ENCODE measurements around the gene RGS11. TPM values are rescaled to one million over a fixed set of nuclear protein-coding genes. Genes with fewer than 3 reads are reported as not detected.
A peak's percentile ranks its signal among the peaks of the same experiment; 100 is the strongest.

The RGS11 gene
- total RNA-seq, 1 experiment from 2014 or later = not detected

GRCh38 chr16:228151-228851, 47.4 kb downstream of the RGS11 start:
- Histone ChIP-seq H3K9me3 (ENCODE audit: low read length) (no peaks in the 10 kb centered on the region), H2AFZ (ENCODE audit: low read length) (0 out of 2 replicates have a peak overlapping the region, but pooled peaks have one; percentile 14), H3K4me3 (ENCODE audit: low read length) (peak overlapping the region; percentile 95), H3K4me1 (ENCODE audit: low read length) (peaks cover 18% of the 10 kb centered on the region), H3K36me3 (ENCODE audit: insufficient read depth, low read length) (peaks cover 29% of the 10 kb centered on the region), H3K9ac (ENCODE audit: low read length) (peak overlapping the region; percentile 94), H3K27me3 (ENCODE audit: low read length) (no peaks in the 10 kb centered on the region), H3K9me2 (replicated peaks; ENCODE audit: insufficient read depth, low read length) (no peaks in the 10 kb centered on the region), H3K27ac (ENCODE audit: low read length) (peak overlapping the region; percentile 52), H3K79me2 (ENCODE audit: low read length) (peaks cover 50% of the 10 kb centered on the region), H3K4me2 (ENCODE audit: low read depth, low read length, poor library complexity, severe bottlenecking) (peak overlapping the region; percentile 97), H4K20me1 (ENCODE audit: insufficient read depth, low read depth, low read length) (peaks cover 24% of the 10 kb centered on the region)
- DNase-seq = peak; percentile 53

GRCh38 chr16:220021-220420, 55.7 kb downstream of the RGS11 start:
- no peaks in the 10 kb centered on the region for H3K4me1 ChIP-seq (ENCODE audit: low read length)
- DNase-seq = no peak
- no peak overlapping the region for H3K4me2 ChIP-seq (ENCODE audit: low read depth, low read length, poor library complexity, severe bottlenecking)
- no peaks in the 10 kb centered on the region for H3K9me3 ChIP-seq (ENCODE audit: low read length)
- H3K36me3 ChIP-seq (ENCODE audit: insufficient read depth, low read length) = peaks cover 33% of the 10 kb centered on the region
- H3K9me2 ChIP-seq (replicated peaks; ENCODE audit: insufficient read depth, low read length) = no peaks in the 10 kb centered on the region
- no peak overlapping the region for H3K9ac ChIP-seq (ENCODE audit: low read length)
- peaks cover 57% of the 10 kb centered on the region for H3K79me2 ChIP-seq (ENCODE audit: low read length)
- no peak overlapping the region for H3K4me3 ChIP-seq (ENCODE audit: low read length)
- H4K20me1 ChIP-seq (ENCODE audit: insufficient read depth, low read depth, low read length) = no peaks in the 10 kb centered on the region
- no peak overlapping the region for H3K27ac ChIP-seq (ENCODE audit: low read length)
- H2AFZ ChIP-seq (ENCODE audit: low read length) = no peak overlapping the region
- H3K27me3 ChIP-seq (ENCODE audit: low read length) = no peaks in the 10 kb centered on the region

Other genes starting within 250 kb of the RGS11 start
- gene POLR3K, start 222.3 kb downstream of the RGS11 start, total RNA-seq (2014; rRNA removed; shearing (Covaris generic); ENCODE audit: low replicate concordance) = 11.9 and 25.7 TPM in 2 replicates
- 21.8 and 50.3 TPM in 2 replicates for gene SNRNP25, start 222.1 kb downstream of the RGS11 start, total RNA-seq (2014; rRNA removed; shearing (Covaris generic); ENCODE audit: low replicate concordance)
- 0.43 TPM in 1 of 2 replicates, not detected in the other for gene RHBDF1, start 203.3 kb downstream of the RGS11 start, total RNA-seq (2014; rRNA removed; shearing (Covaris generic); ENCODE audit: low replicate concordance)
- 182 and 298 TPM in 2 replicates for gene MPG, start 197.7 kb downstream of the RGS11 start, total RNA-seq (2014; rRNA removed; shearing (Covaris generic); ENCODE audit: low replicate concordance)
- 10.5 and 24.2 TPM in 2 replicates for gene NPRL3, start 137.3 kb downstream of the RGS11 start, total RNA-seq (2014; rRNA removed; shearing (Covaris generic); ENCODE audit: low replicate concordance)
- gene HBZ, start 123.3 kb downstream of the RGS11 start, total RNA-seq (2014; rRNA removed; shearing (Covaris generic); ENCODE audit: low replicate concordance) = not detected in 2 replicates
- gene HBM, start 110.0 kb downstream of the RGS11 start, total RNA-seq (2014; rRNA removed; shearing (Covaris generic); ENCODE audit: low replicate concordance) = not detected in 2 replicates
- gene HBA2, start 103.1 kb downstream of the RGS11 start, total RNA-seq (2014; rRNA removed; shearing (Covaris generic); ENCODE audit: low replicate concordance) = not detected in 2 replicates
- gene HBA1, start 99.3 kb downstream of the RGS11 start, total RNA-seq (2014; rRNA removed; shearing (Covaris generic); ENCODE audit: low replicate concordance) = not detected in 2 replicates
- not detected in 2 replicates for gene HBQ1, start 95.5 kb downstream of the RGS11 start, total RNA-seq (2014; rRNA removed; shearing (Covaris generic); ENCODE audit: low replicate concordance)
- 85.6 and 110 TPM in 2 replicates for gene LUC7L, start 46.5 kb downstream of the RGS11 start, total RNA-seq (2014; rRNA removed; shearing (Covaris generic); ENCODE audit: low replicate concordance)
- gene FAM234A, start 41.1 kb downstream of the RGS11 start, total RNA-seq (2014; rRNA removed; shearing (Covaris generic); ENCODE audit: low replicate concordance) = 12.2 and 24.5 TPM in 2 replicates
- 2.7 and 3.1 TPM in 2 replicates for gene ARHGDIG, start 4.6 kb upstream of the RGS11 start, total RNA-seq (2014; rRNA removed; shearing (Covaris generic); ENCODE audit: low replicate concordance)
- 0.71 TPM in 1 of 2 replicates, not detected in the other for gene PDIA2, start 7.2 kb upstream of the RGS11 start, total RNA-seq (2014; rRNA removed; shearing (Covaris generic); ENCODE audit: low replicate concordance)
- 14.6 and 46.4 TPM in 2 replicates for gene AXIN1, start 76.8 kb upstream of the RGS11 start, total RNA-seq (2014; rRNA removed; shearing (Covaris generic); ENCODE audit: low replicate concordance)
- 38.1 and 103 TPM in 2 replicates for gene MRPL28, start 94.6 kb upstream of the RGS11 start, total RNA-seq (2014; rRNA removed; shearing (Covaris generic); ENCODE audit: low replicate concordance)
- gene PGAP6, start 106.0 kb upstream of the RGS11 start, total RNA-seq (2014; rRNA removed; shearing (Covaris generic); ENCODE audit: low replicate concordance) = 50.0 and 58.1 TPM in 2 replicates
- gene NME4, start 121.3 kb upstream of the RGS11 start, total RNA-seq (2014; rRNA removed; shearing (Covaris generic); ENCODE audit: low replicate concordance) = 102 and 190 TPM in 2 replicates
- 5.3 and 10.4 TPM in 2 replicates for gene DECR2, start 125.9 kb upstream of the RGS11 start, total RNA-seq (2014; rRNA removed; shearing (Covaris generic); ENCODE audit: low replicate concordance)
- 6.0 and 17.2 TPM in 2 replicates for gene RAB11FIP3, start 149.7 kb upstream of the RGS11 start, total RNA-seq (2014; rRNA removed; shearing (Covaris generic); ENCODE audit: low replicate concordance)